ENCODE results near the gene ITPR2.
"Not testable (repeated sequence)": the region's sequence is repeated elsewhere in the genome, so short reads cannot be mapped to it uniquely, and the experiment has no call there.

The ITPR2 gene

DNA sequence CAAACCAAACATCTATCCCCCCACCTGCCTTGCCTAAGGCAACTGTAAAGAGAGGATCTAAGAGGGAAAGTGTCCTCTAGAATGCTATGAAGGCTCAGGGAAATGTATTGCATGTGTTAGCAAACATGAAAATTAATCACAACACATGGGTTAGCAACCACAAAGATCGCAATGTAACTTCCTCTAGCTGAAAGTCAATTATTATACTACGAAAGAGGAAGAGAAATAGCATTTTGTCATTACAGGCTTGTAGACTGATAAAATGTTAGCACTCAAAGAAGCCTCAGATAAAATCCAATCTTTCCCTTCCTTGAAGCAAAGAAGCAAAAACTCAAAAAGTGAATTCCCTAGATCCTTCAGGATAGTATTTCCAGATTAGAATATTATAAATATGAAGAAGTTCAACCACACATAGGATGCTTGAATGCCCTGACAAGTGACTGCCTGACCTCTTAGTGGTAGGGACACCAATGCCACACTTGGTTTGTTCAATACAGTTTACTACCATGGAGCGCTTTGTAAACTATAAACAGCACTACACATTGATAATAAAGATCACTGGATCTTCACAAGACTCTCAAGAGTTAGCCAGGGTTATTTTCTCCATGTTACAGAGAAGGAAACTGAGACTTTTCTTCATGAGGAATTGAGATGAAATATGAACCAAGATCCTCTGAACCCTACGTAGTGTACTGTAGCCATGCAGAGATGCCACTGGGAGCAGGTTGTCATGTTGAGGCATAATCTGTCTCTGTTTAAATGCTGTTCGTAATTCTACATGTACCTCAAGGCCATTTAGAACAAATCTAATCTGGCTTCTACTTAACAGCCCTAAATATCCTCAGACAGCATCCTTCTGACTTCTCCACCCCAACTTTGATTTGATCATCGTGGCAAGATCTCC lies 100.7 kb downstream of the ITPR2 start:
- DNase-seq (ENCODE audit: low read depth in 2 of 2), result no peak

DNA sequence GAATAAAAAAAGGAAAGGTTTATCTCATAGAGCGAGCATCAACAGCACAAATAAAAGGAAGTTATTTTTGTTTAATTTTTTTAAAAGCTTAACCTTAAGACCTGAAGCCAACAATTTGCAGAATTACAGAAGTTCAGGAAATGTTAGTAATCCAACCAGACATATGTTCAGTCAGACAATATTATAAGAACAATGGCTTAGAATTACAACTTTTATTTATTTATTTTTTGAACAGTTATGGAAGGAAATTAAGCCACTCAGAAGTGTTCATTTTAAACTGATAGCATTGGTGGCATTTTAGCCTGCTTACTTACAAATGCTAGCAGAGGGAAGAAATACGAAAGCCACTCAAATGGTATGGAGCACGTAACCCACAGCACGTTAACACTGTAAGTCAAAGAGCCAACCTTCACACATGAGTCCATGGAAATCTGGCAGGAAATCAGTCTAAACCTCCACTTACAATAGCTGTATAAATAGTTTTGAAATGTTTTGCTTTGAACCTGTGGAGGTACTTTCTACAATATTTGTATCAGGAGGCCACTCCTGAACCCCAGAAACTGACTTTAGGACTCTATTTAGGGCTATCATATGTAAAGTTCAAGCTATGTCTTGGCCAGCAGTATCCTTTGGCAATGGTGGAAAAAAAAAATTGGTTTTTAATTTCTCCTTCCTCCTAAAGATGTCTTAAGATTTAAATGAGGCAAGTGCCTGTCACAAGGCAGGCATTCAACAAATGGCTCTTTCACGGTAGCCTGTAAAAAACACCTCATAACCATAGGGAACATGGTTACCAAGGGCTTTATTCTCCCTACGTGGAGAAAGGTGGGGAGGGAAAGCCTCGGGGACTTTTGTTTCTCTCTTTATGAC lies 102.3 kb downstream of the ITPR2 start:
- DNase-seq (ENCODE audit: low read depth in 2 of 2), result no peak

DNA sequence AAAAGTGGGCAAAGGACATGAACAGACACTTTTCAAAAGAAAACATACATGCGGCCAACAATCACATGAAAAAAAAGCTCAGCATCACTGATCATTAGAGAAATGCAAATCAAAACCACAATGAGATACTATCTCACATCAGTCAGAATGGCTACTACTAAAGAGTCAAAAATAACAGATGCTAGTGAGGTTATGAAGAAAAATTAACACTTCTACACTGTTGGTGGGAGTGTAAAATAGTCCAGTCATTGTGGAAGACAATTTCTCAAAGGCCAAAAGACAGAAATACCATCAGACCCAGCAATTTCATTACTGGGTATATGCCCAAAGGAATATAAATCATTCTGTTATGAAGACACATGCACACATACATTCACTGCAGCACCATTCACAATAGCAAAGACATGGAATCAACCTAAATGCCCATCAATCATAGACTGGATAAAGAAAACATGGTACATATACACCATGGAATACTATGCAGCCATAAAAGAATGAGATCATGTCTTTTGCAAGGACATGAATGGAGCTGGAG lies 103.8 kb downstream of the ITPR2 start:
- DNase-seq (ENCODE audit: low read depth in 2 of 2), result not testable (repeated sequence)

DNA sequence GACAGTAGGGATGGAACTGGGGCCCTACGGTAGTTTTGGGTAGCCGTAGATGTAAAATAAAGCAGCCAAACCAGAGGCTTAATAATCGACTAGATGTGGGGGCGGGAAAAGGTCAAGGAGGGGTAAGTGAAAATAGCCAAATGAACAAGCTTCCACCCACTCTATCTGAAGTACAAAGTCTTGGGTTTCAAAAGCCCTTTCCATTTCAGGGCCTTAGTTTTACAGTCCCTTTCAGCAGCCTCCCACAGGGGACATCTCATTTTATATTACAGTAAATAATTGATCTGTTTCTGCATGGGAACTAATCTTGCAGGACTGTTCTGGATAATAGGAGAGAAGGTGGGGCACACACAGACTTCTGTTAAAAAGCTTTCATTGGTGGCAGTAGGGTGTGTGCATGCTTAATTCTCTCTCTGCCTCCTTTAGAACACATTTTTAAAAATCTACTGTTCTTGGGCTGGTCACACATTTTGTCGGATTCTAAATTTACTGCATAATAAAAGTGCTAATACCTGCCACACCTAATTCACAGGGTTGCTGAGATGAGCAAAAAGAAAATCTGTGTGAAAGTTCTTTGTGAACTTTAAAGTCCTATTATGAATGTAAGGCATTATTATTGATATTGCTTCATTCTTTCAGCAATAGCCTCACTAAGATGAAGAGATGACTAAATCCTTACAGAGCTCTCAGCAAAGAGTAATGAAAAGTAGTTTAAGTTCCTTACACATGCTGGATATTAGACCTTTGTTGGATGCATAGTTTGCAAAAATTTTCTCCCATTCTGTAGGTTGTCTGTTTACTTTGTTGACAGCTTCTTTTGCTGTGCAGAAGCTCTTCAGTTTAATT lies 104.6 kb downstream of the ITPR2 start:
- DNase-seq (ENCODE audit: low read depth in 2 of 2), result no peak

DNA sequence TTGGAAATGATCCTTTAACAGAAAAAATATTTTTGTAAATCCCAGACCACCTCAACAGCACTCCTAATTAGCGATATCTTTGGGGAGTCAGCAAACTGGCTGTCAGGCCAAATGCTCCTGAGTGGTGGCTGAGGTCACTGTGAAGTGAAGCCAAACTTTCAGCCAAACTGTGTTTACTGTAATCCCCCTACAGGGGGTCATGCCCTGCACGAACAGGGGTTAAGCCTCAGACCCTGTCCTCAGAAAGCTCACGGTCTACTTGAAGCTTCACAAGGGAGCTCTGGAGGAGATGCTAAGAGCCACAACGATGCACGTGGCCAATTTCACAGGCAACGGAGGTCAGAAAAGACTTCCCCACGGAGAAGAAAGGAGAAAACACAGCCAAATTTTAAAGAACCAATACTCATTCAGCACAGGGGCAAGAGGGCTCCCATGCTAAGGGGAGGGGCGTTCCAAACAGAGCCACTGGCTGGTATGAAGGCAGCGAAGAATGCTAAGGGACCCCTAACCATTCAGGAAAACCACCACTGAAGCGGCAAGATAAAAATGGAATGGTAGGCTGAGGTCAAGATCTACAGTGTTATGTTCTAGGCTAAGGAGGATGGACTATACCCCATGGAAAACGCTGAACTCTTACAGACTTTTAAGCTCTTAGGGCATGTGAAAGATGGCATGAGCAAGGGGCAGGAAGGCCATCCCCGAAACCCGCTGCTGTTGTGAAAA lies 105.4 kb downstream of the ITPR2 start:
- DNase-seq (ENCODE audit: low read depth in 2 of 2), result no peak

DNA sequence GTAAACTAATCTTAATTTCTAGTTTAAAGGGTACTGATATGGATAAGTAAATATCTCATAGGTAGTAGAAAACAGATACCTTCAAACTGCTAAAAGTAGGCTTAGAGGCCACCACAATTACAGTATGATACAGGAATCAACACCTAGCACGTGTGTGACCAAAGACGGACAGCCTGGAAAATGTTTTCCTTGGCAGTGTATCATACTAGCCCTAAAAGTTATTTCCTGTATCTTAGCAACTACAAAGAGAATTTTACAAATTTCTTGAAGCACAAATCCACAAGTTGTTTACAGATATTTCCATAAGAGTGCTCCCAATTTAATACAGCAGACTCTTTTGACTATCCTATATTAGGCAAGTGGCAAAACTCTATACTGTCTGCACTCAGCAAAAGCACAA lies 106.0 kb downstream of the ITPR2 start:
- no peak for DNase-seq (ENCODE audit: low read depth in 2 of 2)

DNA sequence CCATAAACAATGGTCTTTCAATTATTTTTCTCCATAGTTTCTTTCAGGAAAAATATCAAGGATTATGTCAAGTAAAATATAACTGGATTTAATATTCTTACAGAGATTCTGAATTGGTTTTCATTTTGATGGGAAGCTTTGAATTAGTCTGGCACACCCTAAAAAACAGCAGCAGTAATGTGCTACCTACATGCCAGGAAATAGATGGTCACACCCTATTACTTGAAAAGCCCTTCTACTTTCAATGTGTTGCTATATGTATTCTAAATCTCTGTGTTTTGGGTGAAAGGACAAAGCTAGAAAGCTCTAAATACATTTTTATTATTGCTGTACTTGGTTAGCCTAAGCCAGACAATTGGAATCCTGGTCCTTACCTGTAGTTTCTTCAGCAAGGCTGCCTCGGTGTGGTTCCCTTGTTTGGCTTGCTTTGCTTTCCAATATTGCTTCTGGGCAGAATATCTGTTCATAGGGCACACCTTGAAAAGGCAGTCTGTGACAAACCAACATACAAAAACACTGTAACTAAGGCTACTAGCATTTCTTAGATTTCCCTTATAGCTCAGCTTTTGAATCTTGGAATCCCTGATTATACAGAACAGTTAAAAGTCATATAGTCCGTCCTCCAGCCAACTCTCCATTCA lies 107.6 kb downstream of the ITPR2 start:
- DNase-seq (ENCODE audit: low read depth in 2 of 2), result no peak

DNA sequence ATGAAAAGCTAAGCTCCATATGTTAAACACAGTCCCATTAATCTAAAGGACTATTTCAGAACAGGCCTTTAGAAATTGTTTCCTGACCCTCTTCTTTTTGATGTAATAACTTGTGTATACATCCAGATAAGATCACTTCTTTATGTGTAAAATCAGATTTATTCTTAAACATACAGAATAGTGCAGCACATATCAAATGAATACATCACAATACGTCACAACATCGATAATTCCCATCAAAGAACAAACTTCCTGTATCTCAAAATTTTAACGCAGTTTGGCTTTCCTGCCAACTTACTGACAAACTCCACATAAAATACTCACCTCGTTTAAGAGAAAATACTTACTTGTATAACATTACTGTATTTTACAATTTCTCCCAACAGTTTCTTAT lies 108.7 kb downstream of the ITPR2 start:
- DNase-seq (ENCODE audit: low read depth in 2 of 2), result no peak

DNA sequence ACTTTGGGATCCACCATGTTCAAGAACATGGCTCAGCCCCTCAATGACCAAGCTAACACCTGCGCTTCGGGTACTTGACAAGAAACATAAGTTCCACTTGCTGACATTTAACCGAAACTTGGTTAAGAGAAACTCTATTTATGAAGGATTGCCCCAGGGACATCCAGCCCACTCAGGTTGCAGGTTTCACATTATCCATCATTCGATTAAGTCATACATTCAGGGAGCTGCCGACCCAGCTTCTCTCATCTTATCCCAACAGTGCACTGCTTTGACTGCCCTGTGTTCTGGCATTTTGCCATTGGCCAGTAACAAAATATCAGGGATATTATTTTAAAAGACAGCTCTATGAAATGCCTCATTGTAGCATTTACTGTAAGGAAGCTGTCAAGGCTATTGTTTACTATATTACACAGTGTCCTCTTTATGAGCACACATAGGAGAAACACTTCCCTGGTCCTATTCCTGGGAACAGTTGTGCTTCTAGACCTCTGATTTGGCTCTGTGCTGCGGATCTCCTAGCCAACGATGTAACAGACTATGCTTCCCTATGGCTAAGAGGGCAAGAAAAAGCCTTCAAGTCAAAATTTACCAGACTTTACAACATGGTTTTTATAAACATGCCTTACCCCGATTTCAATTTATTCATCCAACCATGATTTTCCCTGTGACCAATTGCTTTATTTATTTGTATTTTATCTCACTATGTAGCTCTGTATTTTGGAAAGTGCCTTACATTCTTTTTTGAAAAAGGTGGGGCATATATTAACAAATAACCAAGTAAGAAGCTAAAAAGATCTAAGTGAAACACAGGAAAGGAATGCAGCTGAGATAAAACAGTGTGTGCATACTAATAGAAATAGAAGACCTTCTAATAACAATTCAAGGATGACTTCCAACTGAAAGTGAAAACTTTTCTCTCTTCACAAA lies 109.3 kb downstream of the ITPR2 start:
- no peak for DNase-seq (ENCODE audit: low read depth in 2 of 2)

DNA sequence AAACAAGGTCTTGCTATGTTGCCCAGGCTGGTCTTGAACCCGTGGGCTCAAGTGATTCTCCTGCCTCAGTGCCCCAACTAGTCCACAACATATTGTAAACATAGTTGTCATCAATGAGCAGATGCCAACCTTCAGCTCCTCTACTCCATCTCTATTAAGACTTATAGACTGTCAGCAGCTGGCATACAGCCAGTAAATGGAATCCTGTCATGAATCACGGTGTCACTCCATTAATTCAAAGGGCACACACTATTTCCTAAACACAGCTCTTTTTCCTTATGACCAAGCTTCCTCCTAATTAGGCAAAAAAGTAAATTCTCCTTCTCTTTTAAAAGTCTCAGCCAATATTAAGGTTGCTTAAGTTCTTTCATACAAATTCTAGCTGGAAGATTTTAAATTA lies 111.2 kb downstream of the ITPR2 start:
- no peak for DNase-seq (ENCODE audit: low read depth in 2 of 2)

DNA sequence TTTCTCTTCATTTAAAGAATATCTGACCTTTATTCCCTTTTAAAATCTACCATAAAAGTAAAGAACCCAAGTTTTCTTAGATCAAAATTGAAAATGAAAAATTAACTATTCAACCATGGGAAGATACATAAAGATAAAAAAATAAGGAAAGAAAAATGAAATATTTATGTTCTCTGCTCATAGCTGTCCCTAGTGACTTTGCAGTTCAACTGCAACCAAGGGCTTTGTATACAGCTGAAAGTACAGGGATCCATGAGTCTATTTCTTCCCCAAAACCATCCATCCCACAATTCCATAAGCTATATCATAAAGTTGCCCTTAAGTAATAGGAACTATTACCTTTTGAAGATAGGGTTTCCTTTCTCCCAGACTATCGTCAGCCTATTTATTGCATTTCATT lies 113.1 kb downstream of the ITPR2 start:
- no peak for DNase-seq (ENCODE audit: low read depth in 2 of 2)

DNA sequence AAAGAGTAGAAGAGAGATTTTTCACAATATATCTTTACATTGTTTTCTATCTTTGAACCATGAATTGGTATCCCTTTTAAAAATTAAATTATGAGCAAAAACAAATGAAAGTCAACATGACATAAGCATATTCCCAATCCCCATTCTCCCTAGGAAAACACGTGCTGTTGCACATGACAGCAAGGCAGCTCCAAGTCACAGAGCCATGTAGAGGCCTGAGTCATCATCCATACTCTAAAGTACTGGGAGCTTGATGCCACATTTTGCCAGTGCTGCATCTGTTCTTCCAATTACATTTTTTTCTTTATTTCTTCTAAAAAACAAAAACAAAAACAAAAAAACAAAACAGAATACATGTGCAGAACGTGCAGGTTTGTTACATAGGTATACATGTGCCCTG lies 115.2 kb downstream of the ITPR2 start:
- no peak for DNase-seq (ENCODE audit: low read depth in 2 of 2)

DNA sequence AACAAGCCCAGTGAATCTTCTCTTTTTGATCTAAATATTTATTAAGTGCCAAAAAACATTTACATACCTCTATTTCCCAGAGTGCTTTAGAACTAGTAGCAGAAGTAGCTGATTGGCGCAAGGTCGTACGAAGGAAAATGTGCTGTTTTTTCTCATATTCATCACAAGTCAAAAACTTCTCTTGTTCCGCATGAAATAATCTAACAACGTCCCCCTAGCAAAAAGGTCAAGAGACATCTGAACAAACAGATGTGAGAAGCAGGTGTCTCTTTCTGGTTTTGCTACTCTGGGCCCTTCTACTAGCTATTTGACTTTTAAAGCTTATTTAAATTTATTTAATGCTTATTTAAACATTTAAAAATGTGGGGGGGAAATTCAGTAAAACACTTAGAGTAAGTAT lies 117.8 kb downstream of the ITPR2 start:
- DNase-seq (ENCODE audit: low read depth in 2 of 2), result no peak

DNA sequence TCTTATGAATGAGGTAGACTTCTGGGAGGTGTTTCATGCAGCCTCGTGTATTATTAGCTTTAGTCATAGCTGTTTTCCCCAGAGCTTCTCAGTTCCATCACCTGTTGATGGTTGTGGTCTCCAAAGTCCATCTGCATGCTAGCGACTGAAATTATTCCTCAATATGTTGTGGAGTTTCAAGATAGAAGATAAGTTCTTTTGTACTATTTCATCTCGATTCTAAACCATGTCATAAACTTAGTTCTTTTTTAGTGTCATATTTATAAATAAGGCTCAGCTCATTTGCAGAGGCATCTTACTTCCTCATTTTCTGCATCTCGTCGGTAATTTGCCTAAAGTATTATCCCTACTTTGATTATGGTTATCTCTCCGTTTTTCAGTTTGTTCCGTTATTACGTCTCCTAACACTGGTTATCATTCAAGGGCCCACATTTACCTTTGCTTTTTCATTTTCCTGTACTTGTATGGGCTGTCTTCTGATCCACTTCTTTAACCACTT lies 119.1 kb downstream of the ITPR2 start:
- DNase-seq (ENCODE audit: low read depth in 2 of 2), result no peak

DNA sequence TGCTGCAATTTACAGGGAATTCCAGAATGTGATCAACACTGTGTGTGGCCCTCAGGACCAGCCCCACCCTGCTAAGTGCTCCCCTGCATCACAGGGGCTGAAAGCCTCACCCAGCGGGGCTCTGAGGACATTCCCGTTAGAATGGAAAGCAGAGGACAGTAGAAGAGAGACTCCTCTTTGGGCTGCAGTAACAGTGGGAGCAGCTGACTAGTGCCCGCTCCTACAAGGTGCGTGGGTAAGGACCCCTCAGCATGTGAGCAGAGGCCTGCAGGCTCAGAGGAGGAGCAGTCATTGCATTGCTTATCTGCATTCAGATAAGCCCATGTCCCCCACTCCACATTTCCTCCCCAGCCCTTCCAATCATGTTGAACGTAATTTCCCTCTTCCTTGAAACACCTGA lies 120.1 kb downstream of the ITPR2 start:
- DNase-seq (ENCODE audit: low read depth in 2 of 2), result no peak

DNA sequence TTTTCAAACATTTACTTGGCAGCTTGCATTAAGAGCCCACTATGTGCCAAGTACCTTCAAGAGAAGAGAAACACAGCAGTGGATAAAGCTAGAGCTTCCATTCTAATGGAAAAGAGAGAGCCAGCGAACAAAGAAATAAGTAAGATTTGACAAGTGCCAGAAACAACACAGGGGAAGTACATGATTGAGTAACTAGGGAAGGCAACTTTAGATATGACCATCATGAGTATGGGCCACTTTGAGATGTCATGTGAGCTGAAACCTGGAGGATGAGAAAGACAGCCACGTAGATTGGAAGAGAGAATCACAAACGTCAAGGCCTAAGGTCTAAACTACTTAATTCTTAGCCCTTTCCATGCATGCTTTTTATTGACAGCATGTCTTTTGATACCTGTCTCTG lies 121.4 kb downstream of the ITPR2 start:
- no peak for DNase-seq (ENCODE audit: low read depth in 2 of 2)

DNA sequence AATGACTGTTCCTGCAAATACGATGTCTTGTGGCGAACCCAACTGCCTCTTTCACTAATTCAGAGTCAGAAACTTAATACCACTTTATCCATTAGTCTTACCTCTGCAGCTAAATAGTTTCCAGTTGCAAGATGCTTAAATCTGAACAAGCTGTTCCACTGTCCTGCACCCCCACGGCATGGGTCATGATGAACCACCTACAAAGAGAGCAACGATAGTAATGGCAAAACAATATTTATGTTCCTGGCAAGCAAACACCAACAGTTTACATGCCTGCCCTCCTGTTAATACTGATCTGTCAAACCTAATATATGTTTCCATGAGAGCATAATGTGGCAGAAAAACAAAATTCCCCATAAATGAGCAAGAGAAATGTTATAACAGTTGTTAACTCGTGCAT lies 121.9 kb downstream of the ITPR2 start:
- no peak for DNase-seq (ENCODE audit: low read depth in 2 of 2)

DNA sequence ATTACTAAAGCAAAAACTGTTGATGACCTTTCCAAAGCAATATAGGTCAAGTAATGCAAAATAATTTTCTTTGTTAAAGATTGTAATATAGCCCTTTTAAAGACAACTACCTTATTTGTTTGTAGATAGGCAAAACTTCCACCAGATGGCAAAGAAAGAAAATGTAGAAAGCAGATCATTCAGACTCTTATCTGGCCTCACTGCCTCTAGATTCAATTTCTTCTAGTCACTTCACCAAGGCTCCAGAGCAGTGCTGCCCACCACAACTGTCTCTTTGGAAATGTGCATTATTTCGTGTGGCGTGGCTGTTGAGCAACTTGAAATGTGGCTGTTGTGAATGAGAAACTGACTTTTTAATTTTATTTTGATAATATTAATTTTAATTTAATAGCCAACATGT lies 127.1 kb downstream of the ITPR2 start:
- DNase-seq (ENCODE audit: low read depth in 2 of 2), result no peak
